Measurements from ENCODE around the gene YPEL3. TPM values are rescaled to one million over a fixed set of nuclear protein-coding genes. Genes with fewer than 3 reads are reported as not detected.

Gene YPEL3
- total and polyA plus RNA-seq, 4 donors: 56.2 to 208 (median 93.5) TPM

- no peak overlapping the region for H3K4me3 ChIP-seq
- no peaks in the 10 kb centered on the region for H3K4me1 ChIP-seq (ENCODE audit: control insufficient read depth in 5 of 5, insufficient read depth in 5 of 5, low read length in 5 of 5)
- no peaks in the 10 kb centered on the region for H3K36me3 ChIP-seq (ENCODE audit: control insufficient read depth in 4 of 4, insufficient read depth in 4 of 4, low read length in 4 of 4)
- 54 to 62% methylated on average over 13 of the region's 13 CpGs for WGBS, 2 donors
- H3K9ac ChIP-seq (ENCODE audit: insufficient read depth in 1 of 2, low read length in 2 of 2): no peak overlapping the region
- DNase-seq (peak in 1 of 3 donors; percentile 8), ATAC-seq (ENCODE audit: insufficient read depth, low FRiP score) (no peak)
- no peaks in the 10 kb centered on the region for H3K27me3 ChIP-seq (ENCODE audit: control insufficient read depth in 3 of 3, insufficient read depth in 3 of 3, low read length in 2 of 3)
- TF ChIP-seq, protein P1, sequence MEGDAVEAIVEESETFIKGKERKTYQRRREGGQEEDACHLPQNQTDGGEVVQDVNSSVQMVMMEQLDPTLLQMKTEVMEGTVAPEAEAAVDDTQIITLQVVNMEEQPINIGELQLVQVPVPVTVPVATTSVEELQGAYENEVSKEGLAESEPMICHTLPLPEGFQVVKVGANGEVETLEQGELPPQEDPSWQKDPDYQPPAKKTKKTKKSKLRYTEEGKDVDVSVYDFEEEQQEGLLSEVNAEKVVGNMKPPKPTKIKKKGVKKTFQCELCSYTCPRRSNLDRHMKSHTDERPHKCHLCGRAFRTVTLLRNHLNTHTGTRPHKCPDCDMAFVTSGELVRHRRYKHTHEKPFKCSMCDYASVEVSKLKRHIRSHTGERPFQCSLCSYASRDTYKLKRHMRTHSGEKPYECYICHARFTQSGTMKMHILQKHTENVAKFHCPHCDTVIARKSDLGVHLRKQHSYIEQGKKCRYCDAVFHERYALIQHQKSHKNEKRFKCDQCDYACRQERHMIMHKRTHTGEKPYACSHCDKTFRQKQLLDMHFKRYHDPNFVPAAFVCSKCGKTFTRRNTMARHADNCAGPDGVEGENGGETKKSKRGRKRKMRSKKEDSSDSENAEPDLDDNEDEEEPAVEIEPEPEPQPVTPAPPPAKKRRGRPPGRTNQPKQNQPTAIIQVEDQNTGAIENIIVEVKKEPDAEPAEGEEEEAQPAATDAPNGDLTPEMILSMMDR (IDR thresholded peaks at IDR 0.05; ENCODE audit: control extremely low read depth, extremely low read depth): no peak
- no peaks in the 10 kb centered on the region for H3K9me3 ChIP-seq (ENCODE audit: control insufficient read depth in 4 of 4, insufficient read depth in 3 of 4, low read length in 3 of 4)
- H3K27ac ChIP-seq (ENCODE audit: low read depth in 1 of 2, low read length in 1 of 2): no peak overlapping the region
Observed at GRCh38 chr16:30139583-30140481, 43.8 kb upstream of the YPEL3 start.

- ATAC-seq (ENCODE audit: insufficient read depth, low FRiP score) (no peak), DNase-seq (no peak)
- Histone ChIP-seq H3K27me3 (ENCODE audit: control insufficient read depth in 3 of 3, insufficient read depth in 3 of 3, low read length in 2 of 3) (no peaks in the 10 kb centered on the region), H3K27ac (ENCODE audit: low read depth in 1 of 2, low read length in 1 of 2) (no peak overlapping the region), H3K36me3 (ENCODE audit: control insufficient read depth in 4 of 4, insufficient read depth in 4 of 4, low read length in 4 of 4) (no peaks in the 10 kb centered on the region), H3K4me3 (no peak overlapping the region), H3K9ac (ENCODE audit: insufficient read depth in 1 of 2, low read length in 2 of 2) (no peak overlapping the region), H3K9me3 (ENCODE audit: control insufficient read depth in 4 of 4, insufficient read depth in 3 of 4, low read length in 3 of 4) (no peaks in the 10 kb centered on the region), H3K4me1 (ENCODE audit: control insufficient read depth in 5 of 5, insufficient read depth in 5 of 5, low read length in 5 of 5) (no peaks in the 10 kb centered on the region)
- WGBS, 2 donors: 75 to 79% methylated on average over 8 of the region's 8 CpGs
- TF ChIP-seq, protein P1 (IDR thresholded peaks at IDR 0.05; ENCODE audit: control extremely low read depth, extremely low read depth): no peak
Observed at GRCh38 chr16:30137897-30138296, 41.9 kb upstream of the YPEL3 start.

GRCh38 chr16:30136971-30137605 lies 41.1 kb upstream of the YPEL3 start:
- Histone ChIP-seq H3K4me1 (ENCODE audit: control insufficient read depth in 5 of 5, insufficient read depth in 5 of 5, low read length in 5 of 5) (peaks cover 0 to 1% (median 0%) of the 10 kb centered on the region in 5 donors), H3K9ac (ENCODE audit: insufficient read depth in 1 of 2, low read length in 2 of 2) (no peak overlapping the region), H3K4me3 (no peak overlapping the region), H3K27ac (ENCODE audit: low read depth in 1 of 2, low read length in 1 of 2) (no peak overlapping the region), H3K9me3 (ENCODE audit: control insufficient read depth in 4 of 4, insufficient read depth in 3 of 4, low read length in 3 of 4) (no peaks in the 10 kb centered on the region), H3K36me3 (ENCODE audit: control insufficient read depth in 4 of 4, insufficient read depth in 4 of 4, low read length in 4 of 4) (no peaks in the 10 kb centered on the region), H3K27me3 (ENCODE audit: control insufficient read depth in 3 of 3, insufficient read depth in 3 of 3, low read length in 2 of 3) (no peaks in the 10 kb centered on the region)
- ATAC-seq (ENCODE audit: insufficient read depth, low FRiP score): no peak
- 42 to 69% methylated on average over 11 of the region's 11 CpGs for WGBS, 2 donors
- TF ChIP-seq, protein P1 (IDR thresholded peaks at IDR 0.05; ENCODE audit: control extremely low read depth, extremely low read depth): no peak
- no peak for DNase-seq

Measured in lung (tissue), 12 donors.